ENCODE results near the gene INF2. TPM values are rescaled to one million over a fixed set of nuclear protein-coding genes. Genes with fewer than 3 reads are reported as not detected.
"Not testable (repeated sequence)": the region's sequence is repeated elsewhere in the genome, so short reads cannot be mapped to it uniquely, and the experiment has no call there.

The INF2 gene
- 10 to 100 TPM; 37.1 to 69.5 (median 49.5) TPM for polyA plus RNA-seq (ENCODE audit: insufficient read length in 4 of 4)

DNA sequence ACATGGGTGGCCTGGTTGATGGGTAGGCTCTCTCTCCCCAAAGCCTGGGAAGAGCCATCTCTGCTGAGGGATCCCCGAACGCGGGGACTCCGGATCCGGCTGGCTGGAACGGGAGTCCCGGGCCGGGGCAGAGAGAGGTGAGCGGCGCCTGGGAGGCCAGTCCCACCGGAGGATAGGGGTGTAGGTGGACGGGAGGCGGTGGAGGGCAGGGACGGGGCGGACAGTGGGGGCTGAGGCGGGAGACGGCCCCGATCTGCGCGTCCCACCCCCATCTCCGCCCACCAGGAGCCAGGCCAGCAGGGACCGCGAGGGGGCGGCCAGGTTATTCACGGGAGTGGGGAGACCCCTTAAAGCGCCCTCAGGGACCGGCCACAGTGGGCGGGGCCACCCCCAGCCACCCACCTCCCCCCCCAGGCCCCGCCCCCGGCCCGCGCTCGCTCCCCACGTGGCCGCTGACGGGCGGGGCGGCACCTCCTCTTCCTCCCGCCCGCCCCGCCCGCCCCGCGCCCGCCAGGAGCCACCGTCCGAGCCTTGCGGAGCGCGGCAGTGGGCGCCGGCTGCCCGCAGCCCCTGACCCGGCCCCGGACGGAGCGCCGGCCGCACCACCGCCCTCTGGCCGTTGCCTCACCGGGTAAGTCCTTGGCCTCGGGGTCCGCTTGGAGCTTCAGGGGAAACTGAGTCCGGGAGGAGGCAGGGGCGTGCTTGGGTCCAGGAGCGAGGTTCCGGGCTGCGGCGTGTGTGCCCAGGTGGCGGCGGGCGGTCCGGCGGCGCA lies at the start of gene INF2:
Gene INF2 (plus strand): TSS at position 510 of the 772 bp plus-strand sequence. CDS start 11,748 bp downstream, outside the sequence.
- DNase-seq (ENCODE audit: low read depth in 4 of 4, low spot score in 3 of 4), result no peak

DNA sequence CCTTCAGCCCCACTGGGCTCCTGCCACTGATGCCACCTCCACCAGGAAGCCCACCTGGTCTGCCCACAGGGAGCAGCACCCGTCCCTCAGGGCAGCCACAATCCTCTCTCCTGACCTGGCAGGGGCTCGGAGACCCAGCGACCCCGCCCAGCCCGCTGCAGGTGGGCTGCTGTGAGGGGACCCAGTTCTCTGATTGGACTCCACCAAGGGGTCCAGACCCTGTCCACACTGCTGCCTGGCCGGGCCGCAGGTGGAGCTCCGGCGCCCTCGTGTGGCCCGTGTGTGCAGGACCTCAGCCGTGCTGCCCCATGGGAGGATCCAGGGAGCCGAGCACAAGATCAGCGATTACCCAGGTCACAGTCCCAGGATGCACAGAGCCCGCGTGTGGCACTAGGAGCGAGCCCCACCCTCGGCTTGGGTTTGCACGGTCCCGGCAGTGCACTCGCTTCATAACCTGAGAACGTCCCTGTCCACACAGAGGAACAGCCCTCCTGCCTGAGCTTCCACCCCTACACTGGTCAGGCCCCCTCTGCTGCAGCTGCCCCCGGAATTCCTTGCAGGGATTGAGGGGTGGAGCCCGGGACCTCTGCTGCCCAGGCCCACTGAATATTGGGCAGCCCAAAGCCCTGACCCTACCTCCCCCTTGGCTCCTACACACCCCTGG lies 49.4 kb upstream of the INF2 start:
- DNase-seq (ENCODE audit: low read depth in 4 of 4, low spot score in 3 of 4), result no peak

DNA sequence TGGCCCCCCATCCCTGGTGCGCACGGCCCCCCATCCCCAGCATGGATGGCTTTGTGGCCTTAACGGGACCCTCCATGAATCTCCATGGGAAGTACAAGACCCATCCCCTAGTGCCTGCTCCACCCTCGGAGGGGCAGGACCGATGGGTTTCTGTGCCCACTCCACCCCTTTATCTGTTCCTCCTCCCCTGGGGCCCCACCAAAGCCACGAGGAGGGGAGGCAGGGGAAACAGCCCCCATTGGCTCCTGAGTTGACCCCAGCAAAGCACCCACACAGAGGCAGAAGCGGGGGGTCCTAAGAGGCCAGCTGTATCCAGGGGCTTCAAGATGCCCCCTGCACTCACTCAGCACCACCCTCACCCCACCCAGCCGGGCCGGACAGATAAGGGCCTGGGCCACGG lies 48.7 kb upstream of the INF2 start:
- no peak for DNase-seq (ENCODE audit: low read depth in 4 of 4, low spot score in 3 of 4)

DNA sequence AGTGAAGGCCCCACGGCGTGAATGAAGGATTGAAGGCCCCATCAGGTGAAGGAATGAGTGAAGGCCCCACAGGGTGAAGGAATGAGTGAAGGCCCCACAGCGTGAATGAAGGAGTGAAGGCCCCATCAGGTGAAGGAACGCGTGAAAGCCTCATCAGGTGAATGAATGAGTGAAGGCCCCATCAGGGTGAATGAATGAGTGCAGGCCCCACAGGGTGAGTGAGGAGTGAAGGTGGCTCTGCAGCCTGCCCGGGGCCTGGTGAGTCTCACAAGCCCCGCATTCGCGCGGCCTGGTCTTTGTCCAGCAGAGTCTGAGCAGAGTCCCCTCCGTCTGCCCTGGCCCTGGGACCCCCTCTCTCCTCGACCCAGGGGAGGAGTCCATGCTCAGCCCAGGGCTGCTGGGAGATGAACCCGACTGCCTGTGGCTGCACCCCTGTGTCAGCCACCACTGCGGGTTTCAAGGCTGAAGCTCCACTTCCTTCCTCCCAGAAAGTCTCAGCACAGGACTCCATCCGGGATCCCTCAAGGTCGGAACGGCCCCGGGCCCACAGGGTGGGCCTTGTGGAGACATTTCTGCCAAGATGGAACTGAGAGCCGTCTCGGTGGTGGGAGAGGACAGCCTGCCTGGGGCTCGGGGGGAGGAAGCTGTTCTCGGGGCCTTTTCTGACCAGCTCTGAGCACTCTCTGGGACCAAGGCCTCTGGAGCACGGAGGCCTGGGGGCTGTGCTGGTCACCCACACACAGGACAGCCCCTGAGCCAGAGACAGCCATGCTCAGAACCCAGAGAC lies 47.5 kb upstream of the INF2 start:
- no peak for DNase-seq (ENCODE audit: low read depth in 4 of 4, low spot score in 3 of 4)

DNA sequence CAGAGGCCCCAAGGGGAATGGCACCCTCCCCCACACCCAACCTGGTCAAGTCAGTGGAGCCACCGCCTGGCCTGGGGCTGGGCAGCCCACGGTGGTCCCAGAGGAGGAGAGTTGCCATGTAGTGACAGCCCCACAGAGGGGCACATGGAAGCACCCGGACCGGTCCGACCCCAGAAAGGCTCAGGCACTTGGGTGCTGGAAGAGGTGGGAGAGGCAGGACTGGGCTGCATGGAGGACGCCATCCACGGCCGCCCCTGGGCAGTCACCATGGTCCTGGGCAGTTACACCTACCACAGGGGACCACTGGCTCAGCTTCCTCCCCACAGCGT lies 46.9 kb upstream of the INF2 start:
- no peak for DNase-seq (ENCODE audit: low read depth in 4 of 4, low spot score in 3 of 4)

DNA sequence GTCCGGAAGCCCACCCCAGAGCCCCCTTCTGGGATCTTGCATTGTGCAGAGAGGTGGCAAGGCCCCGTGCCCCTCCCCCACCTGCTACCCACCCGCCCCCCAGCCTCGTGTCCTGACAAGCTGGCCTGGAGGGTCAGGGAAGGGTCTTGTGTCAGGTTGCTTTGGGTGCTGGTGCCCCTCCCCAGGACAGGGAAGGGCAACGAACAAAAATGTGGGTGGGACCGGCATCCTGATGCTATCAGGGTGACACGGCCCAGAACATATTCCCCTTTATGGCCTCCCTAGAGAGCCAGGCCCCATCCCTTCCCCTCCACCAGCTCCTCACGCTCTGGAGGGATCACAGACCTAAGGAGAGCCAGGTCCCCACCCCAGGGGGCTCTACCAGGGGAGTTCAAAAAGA lies 46.1 kb upstream of the INF2 start:
- no peak for DNase-seq (ENCODE audit: low read depth in 4 of 4, low spot score in 3 of 4)

DNA sequence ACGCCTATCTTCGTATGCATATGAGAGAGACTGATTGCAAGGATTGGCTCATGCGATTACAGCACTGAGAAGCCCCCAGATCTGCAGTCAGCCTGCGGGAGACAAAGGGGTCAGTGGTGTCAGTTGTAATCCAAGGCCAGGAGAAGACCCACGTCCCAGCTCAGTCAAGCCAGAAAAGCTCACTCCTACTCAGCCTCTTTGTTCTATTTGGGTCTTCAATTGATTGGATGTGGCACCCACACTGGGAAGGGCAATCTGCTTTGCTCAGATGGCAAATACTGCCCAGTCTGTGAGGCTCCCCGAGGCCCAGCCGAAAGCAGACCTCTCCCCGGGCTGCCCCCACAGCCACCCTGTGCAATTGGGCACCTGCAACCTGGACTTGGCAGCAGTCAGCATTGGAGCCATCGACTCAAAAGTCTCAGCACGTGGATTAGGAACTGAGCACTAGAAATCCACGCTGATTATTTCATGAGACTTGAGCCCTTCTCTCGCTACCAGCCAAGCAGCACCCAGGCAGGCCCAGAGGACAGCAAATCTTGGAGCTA lies 45.3 kb upstream of the INF2 start:
- no peak for DNase-seq (ENCODE audit: low read depth in 4 of 4, low spot score in 3 of 4)

DNA sequence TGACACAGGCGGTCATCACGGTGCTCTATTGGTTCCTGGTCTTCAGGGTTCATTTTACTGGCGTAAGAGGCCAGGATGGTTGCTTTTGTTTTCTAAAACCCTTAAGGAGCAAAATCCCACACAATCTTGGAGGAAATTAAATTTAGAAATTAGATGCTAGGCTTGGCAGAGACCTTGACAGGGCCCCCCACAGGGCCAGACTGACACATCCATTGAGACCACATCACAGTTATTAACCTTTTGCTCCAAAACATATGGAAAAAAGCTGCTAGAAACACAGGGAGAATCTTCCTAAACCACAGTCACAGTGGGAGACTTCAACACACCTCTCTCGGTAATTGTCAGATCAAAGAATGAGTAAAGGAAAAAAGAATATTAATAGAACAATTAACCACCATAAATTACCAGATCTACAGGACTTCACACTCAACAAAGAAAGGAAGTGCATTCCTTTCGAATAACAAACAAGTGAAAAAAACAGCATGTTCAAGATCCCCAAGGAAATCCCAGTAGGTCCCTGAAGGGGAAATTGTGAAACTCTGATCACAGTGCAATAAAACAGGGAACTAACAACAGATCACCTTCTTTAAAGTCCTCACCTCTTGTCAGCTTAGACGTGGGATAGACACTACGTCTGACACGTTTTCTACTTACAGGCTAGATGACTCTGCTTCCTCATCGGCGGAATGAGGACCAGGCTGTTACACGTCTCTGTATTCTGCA lies 44.6 kb upstream of the INF2 start:
- DNase-seq (ENCODE audit: low read depth in 4 of 4, low spot score in 3 of 4), result no peak

DNA sequence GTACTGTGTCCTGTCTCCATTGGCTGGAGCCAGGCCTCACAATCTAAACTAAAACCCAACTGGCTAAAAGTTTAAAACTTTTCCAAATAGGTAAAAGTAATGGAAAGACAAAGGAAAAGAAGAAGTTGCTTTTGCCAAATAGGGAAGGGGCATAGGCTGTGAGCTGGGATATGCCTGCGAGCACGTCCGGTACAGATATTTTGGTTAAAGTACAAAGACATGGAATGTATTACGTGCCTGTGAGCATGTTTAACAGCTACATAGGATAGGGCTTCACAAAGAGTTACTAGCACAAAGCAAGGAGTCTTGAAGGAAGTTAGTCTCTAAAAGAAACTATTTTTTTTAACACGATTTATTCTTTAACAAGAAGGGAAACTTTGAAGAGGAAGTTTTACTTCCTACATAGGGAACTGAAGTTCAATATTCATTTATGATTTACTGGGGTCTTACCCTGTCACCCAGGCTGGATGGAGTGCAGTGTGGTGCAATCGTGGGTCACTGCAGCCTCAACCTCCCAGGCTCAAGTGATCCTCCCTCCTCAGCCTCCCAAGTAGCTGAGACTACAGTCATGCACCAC lies 41.9 kb upstream of the INF2 start:
- DNase-seq (ENCODE audit: low read depth in 4 of 4, low spot score in 3 of 4), result no peak

DNA sequence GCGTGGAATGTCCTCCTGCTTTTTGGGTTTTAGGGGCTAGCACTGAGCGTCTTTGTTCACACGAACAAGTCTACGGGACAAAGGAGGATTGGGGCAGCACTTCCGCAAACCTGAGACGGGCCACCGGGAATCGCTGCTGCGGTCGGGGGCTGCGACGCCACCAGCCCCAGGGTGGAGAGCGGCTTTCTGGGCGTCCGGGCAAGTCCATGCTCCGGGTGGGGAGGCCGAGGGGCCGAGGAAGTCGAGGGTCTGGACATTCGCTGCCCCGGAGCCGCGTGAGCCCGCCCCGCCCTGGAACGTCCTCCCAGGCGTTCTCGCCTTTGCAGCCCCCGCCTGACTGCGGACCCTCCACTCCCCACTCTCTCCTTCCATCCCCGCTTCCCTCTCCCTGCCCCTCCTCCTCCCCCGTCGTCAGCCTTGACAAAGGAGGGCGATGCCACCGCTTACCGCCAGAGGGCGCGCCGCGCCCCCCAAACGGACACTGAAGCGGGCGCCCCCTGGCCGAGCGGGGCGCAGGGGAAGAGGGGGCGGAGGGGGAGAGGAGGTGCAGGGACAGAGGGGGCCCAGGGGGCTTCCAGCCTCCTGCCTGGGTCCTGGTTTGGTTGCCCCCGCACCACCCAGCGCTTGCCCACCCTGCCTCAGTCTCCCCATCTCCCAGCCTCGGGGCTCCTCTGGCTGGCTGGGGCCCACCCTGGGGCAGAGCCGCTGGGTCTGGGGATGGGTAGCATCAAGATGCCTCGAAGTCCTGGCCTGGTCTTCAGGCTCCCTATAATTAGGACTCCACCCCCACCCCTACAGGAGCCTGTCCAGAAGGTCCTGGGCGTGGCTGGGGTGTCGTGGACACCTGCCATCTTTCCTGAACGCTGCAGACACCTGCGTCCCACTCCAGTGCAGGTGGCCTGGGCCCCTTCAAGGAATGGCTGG lies 39.1 kb upstream of the INF2 start:
- DNase-seq (ENCODE audit: low read depth in 4 of 4, low spot score in 3 of 4), result peak in 1 of 4 donors; percentile 54

DNA sequence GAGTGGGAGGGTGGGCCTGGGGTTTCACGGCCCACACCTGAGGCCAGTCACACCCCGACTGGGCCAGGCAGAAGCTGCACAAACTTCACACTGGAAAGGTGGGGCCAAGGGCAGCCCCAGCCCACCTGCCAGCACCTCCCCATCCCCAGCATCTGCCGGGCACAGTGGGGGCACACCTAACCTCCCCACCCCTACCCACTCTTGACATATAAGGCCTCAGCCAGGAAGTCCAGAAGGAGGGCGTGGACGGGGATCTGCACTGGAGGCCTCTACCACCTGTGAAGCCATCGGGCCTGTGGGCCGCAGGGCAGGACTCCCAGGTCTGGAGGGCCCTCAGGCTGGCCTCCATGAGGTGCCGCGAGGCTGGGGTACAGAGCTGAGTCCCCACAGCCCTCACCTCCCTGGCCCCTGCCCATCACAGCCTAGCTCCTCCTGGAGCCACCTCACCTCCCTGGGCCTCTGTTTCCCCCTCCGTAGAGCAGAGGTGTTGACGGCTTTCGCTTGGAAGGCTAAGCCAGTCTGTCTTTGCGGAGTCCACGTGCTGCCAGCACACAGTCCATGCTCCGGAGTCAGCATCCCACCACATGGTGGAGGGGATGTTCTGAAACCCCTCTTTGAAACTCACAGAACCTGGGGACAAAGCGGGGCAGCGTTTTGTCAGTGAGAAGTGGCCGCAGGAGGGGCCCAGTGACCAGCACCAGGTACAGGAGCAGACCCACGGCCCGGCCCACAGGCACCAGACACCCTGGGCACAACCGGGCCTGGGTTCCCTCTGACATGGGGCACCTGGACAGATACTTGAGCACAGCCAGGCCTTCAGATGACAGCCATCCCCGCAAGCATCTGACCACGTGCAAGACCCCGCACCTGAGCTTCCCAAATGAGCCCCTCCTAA lies 38.2 kb upstream of the INF2 start:
- DNase-seq (ENCODE audit: low read depth in 4 of 4, low spot score in 3 of 4), result no peak

DNA sequence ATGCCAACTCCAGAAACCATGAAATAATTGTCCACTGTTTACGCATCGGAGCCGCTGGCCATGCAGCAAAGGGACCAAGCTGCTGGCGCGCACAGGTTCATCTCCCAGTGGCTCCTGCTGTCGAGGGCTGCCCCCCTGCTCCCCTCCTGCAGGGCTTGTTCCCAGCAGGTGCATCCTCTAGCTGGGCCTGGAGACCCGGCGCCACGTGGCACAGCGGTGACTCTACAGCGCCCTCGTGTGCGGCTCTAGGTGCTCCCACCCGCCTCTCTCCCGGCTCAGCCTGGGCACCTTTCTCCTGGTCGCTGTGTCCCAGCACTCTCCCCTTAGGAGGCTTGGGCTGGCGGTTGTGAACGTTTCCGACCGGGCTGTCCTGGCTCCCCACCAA lies 37.5 kb upstream of the INF2 start:
- no peak for DNase-seq (ENCODE audit: low read depth in 4 of 4, low spot score in 3 of 4)

DNA sequence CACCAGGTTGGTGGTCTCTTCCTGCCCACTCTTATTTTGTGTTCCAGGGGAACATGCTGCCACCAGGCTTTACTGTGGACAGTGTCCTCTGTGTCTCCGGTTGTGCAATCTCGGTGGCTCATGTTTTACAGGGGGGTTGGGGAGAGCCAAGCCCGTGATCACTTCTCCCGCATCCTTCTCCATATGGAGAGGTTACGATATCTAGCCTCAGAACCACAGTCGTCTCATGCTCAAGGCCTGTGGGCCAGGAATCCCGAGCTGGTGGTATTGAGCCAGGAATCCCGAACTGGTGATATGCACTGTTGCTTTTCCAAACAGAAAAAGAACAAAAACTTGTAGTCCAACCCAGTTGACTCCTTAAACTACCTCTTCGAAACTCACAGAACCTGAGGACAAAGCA lies 37.0 kb upstream of the INF2 start:
- DNase-seq (ENCODE audit: low read depth in 4 of 4, low spot score in 3 of 4), result no peak

DNA sequence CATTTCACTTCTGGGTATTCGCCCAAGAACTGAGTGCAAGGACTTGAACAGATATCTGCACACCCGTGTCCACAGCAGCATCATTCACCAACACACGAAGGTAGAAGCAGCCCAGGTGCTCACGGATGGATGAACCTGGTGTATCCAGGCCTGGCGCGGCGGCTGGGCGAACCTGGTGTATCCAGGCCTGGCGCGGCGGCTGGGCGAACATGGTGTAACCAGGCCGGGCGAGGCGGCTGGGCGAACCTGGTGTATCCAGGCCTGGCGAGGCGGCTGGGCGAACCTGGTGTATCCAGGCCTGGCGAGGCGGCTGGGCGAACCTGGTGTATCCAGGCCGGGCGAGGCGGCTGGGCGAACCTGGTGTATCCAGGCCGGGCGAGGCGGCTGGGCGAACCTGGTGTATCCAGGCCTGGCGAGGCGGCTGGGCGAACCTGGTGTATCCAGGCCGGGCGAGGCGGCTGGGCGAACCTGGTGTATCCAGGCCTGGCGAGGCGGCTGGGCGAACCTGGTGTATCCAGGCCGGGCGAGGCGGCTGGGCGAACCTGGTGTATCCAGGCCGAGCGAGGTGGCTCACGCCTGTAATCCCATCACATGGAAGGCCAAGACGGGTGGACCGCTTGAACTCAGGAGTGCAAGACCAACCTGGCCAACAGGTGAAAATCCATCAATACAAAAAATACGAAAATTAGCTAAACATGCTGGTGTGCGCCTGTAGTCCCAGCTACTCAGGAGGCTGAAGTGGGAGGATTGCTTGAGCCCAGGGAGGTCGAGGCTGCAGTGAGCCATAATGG lies 36.1 kb upstream of the INF2 start:
- DNase-seq (ENCODE audit: low read depth in 4 of 4, low spot score in 3 of 4), result not testable (repeated sequence)

DNA sequence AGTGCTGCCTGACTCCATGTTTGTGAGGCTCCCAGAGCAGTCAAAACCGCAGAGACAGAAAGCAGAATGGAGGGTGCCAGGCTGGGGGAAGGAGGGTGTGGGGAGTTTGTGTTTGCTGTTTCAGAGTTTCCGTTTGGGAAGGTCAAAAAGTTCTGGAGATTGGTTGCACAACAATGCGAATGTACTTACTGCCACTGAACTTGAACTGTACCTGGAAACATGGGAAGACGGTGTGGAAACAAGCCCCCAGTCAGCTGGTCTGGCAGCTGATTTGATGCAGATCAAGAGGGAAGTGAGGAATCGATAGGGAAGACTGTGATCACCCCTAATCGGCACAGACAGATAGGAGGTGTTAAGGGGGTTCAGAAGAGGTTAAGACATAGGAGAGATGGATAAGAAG lies 35.3 kb upstream of the INF2 start:
- no peak for DNase-seq (ENCODE audit: low read depth in 4 of 4, low spot score in 3 of 4)

DNA sequence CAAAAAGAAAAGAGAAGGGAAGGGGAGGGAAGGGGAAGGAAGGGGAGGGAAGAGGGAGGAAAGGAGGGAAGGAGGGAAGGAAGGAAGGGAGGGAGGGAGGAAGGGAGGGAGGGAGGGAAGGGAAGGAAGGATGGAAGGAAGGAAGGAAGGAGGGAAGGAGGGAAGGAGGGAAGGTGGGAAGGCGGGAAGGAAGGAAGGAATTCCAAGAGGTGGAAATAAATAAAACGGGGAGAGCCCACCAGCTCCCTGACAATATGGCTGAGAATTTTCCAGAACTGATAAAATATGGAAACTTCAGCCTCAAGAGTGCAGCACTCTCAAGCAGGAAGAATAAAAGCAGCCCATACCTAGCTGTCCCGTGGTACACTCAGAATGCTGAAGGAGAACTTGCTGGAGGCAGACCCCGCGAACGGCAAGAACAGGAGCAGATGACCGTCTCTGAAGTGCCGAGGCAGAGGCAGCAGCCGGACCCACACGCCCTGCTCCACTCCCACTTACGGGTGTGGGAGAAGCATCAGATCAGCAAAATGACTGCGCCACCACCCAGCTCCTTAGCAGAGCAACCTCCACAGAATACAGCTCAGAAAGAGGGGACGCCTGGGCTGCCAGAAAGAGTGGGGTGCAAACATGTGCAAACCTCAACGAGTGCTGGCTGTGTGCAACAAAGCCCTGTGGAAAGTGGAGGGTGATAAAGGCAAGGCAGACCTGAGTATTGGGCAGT lies 34.1 kb upstream of the INF2 start:
- no peak for DNase-seq (ENCODE audit: low read depth in 4 of 4, low spot score in 3 of 4)
